ENCODE data around the gene ZNF318. TPM values are rescaled to one million over a fixed set of nuclear protein-coding genes. Genes with fewer than 3 reads are reported as not detected.
"Not testable (repeated sequence)": the region's sequence is repeated elsewhere in the genome, so short reads cannot be mapped to it uniquely, and the experiment has no call there.

Gene ZNF318
- polyA plus RNA-seq, 1 donor (not counting 4 experiments of a cell fraction or from before 2014, with no cell fraction given), result 14.6 TPM

DNA sequence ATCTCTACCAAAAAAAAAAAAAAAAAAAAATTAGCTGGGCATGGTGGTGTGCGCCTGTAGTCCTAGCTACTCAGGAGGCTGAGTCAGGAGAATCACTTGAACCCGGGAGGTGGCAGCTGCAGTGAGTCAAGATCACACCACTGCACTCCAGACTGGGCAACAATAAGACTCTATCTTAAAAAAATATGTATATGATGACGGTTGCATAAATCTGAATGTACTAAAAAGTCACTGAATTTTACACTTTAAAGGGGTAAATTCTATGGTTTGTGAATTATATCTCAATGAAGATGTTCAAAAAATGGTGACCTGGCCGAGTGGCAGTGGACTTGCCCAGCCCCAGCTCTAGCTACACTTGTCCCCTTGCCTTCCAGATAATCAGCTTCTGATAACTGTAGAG lies 47.5 kb upstream of the ZNF318 start:
- Histone ChIP-seq H3K4me3 (ENCODE audit: control insufficient read depth in 2 of 3, extremely low read depth in 1 of 3, insufficient read depth in 2 of 3, low read depth in 1 of 3, low read length in 3 of 3) (no peak overlapping the region), H4K20me1 (ENCODE audit: control insufficient read depth, extremely low read depth, insufficient read depth, low read length) (no peaks in the 10 kb centered on the region), H3K9me3 (ENCODE audit: control insufficient read depth, low read depth, low read length) (no peaks in the 10 kb centered on the region), H3K9ac (ENCODE audit: control insufficient read depth, extremely low read depth, insufficient read depth, low read length) (no peak overlapping the region), H3K27me3 (ENCODE audit: control insufficient read depth, extremely low read depth, insufficient read depth, low read length) (no peaks in the 10 kb centered on the region), H3K4me1 (ENCODE audit: control insufficient read depth, extremely low read depth, insufficient read depth, low read length) (no peaks in the 10 kb centered on the region), H3K36me3 (ENCODE audit: control insufficient read depth in 2 of 2, extremely low read depth in 1 of 2, insufficient read depth in 2 of 2, low read length in 2 of 2) (no peaks in the 10 kb centered on the region), H2AFZ (ENCODE audit: control insufficient read depth, low read length) (no peak overlapping the region), H3K79me2 (ENCODE audit: control insufficient read depth, insufficient read depth, low read length) (no peaks in the 10 kb centered on the region), H3K9me1 (ENCODE audit: control insufficient read depth, extremely low read depth, insufficient read depth, low read length) (no peaks in the 10 kb centered on the region), H3K4me2 (ENCODE audit: control insufficient read depth, extremely low read depth, insufficient read depth, low read depth, low read length) (no peak overlapping the region), H3K27ac (ENCODE audit: control insufficient read depth, insufficient read depth, low read length) (no peak overlapping the region)
- dilution Hi-C loops (cut with MboI; ENCODE audit: extremely low pct_ligation_motif_present, low sequenced_read_pairs), result no loop called here
- TF ChIP-seq CTCF (optimal IDR thresholded peaks at IDR 0.05 in 1 of 3, IDR thresholded peaks at IDR 0.05 in 1 of 3, conservative IDR thresholded peaks at IDR 0.05 in 1 of 3; ENCODE audit: extremely low read depth in 1 of 3, insufficient read depth in 2 of 3, low read length in 3 of 3), result no peak
- no peak for TF ChIP-seq EZH2 (IDR thresholded peaks at IDR 0.05; ENCODE audit: low read length)
- DNase-seq (ENCODE audit: low read depth, low spot score) (no peak), FAIRE-seq (no peak)

GRCh38 chr6:43415275-43415674 lies 45.8 kb upstream of the ZNF318 start:
- H3K9ac ChIP-seq (ENCODE audit: control insufficient read depth, extremely low read depth, insufficient read depth, low read length); H4K20me1 ChIP-seq (ENCODE audit: control insufficient read depth, extremely low read depth, insufficient read depth, low read length); H3K36me3 ChIP-seq (ENCODE audit: control insufficient read depth in 2 of 2, extremely low read depth in 1 of 2, insufficient read depth in 2 of 2, low read length in 2 of 2); H3K27ac ChIP-seq (ENCODE audit: control insufficient read depth, insufficient read depth, low read length); H3K79me2 ChIP-seq (ENCODE audit: control insufficient read depth, insufficient read depth, low read length); DNase-seq (ENCODE audit: low read depth, low spot score); FAIRE-seq; H3K9me3 ChIP-seq (ENCODE audit: control insufficient read depth, low read depth, low read length); H3K4me3 ChIP-seq (ENCODE audit: control insufficient read depth in 2 of 3, extremely low read depth in 1 of 3, insufficient read depth in 2 of 3, low read depth in 1 of 3, low read length in 3 of 3); H3K27me3 ChIP-seq (ENCODE audit: control insufficient read depth, extremely low read depth, insufficient read depth, low read length); H3K4me2 ChIP-seq (ENCODE audit: control insufficient read depth, extremely low read depth, insufficient read depth, low read depth, low read length); dilution Hi-C loops (cut with MboI; ENCODE audit: extremely low pct_ligation_motif_present, low sequenced_read_pairs); H3K9me1 ChIP-seq (ENCODE audit: control insufficient read depth, extremely low read depth, insufficient read depth, low read length); H3K4me1 ChIP-seq (ENCODE audit: control insufficient read depth, extremely low read depth, insufficient read depth, low read length); H2AFZ ChIP-seq (ENCODE audit: control insufficient read depth, low read length): not testable (repeated sequence)

- Histone ChIP-seq H3K4me3 (ENCODE audit: control insufficient read depth in 2 of 3, extremely low read depth in 1 of 3, insufficient read depth in 2 of 3, low read depth in 1 of 3, low read length in 3 of 3) (no peak overlapping the region), H3K27ac (ENCODE audit: control insufficient read depth, insufficient read depth, low read length) (no peak overlapping the region), H2AFZ (ENCODE audit: control insufficient read depth, low read length) (no peak overlapping the region), H3K4me1 (ENCODE audit: control insufficient read depth, extremely low read depth, insufficient read depth, low read length) (no peaks in the 10 kb centered on the region), H3K4me2 (ENCODE audit: control insufficient read depth, extremely low read depth, insufficient read depth, low read depth, low read length) (no peak overlapping the region), H3K27me3 (ENCODE audit: control insufficient read depth, extremely low read depth, insufficient read depth, low read length) (no peaks in the 10 kb centered on the region), H4K20me1 (ENCODE audit: control insufficient read depth, extremely low read depth, insufficient read depth, low read length) (no peaks in the 10 kb centered on the region), H3K9ac (ENCODE audit: control insufficient read depth, extremely low read depth, insufficient read depth, low read length) (no peak overlapping the region), H3K79me2 (ENCODE audit: control insufficient read depth, insufficient read depth, low read length) (no peaks in the 10 kb centered on the region), H3K9me3 (ENCODE audit: control insufficient read depth, low read depth, low read length) (no peaks in the 10 kb centered on the region), H3K9me1 (ENCODE audit: control insufficient read depth, extremely low read depth, insufficient read depth, low read length) (no peaks in the 10 kb centered on the region), H3K36me3 (ENCODE audit: control insufficient read depth in 2 of 2, extremely low read depth in 1 of 2, insufficient read depth in 2 of 2, low read length in 2 of 2) (no peaks in the 10 kb centered on the region)
- dilution Hi-C loops (cut with MboI; ENCODE audit: extremely low pct_ligation_motif_present, low sequenced_read_pairs), result no loop called here
- TF ChIP-seq CTCF (optimal IDR thresholded peaks at IDR 0.05 in 1 of 3, IDR thresholded peaks at IDR 0.05 in 1 of 3, conservative IDR thresholded peaks at IDR 0.05 in 1 of 3; ENCODE audit: extremely low read depth in 1 of 3, insufficient read depth in 2 of 3, low read length in 3 of 3) (no peak), EZH2 (IDR thresholded peaks at IDR 0.05; ENCODE audit: low read length) (no peak)
- DNase-seq (ENCODE audit: low read depth, low spot score) (no peak), FAIRE-seq (no peak)
Measured at GRCh38 chr6:43413002-43413401, 43.6 kb upstream of the ZNF318 start.

Measured in keratinocyte (primary cell).